Stimulated activated CD4-positive, alpha-beta T cell treated with anti-CD3 and anti-CD28 coated beads, Interleukin-2, amount 100 ng/mL, for 48 hours (primary cell): ENCODE results near the gene B4GALT5.

Source experiments
- DNase-seq, 2 donors: peaks; one replicate each; pipeline ENCODE4 v3.0.0-alpha.2; 2020

B4GALT5 gene

GRCh38 chr20:49602345-49603208 lies 111.1 kb downstream of the B4GALT5 start:
- no peak for DNase-seq

GRCh38 chr20:49601153-49601924 lies 112.3 kb downstream of the B4GALT5 start:
- DNase-seq = no peak

GRCh38 chr20:49599746-49600113 lies 113.9 kb downstream of the B4GALT5 start:
- DNase-seq = no peak

GRCh38 chr20:49597825-49598395 lies 115.8 kb downstream of the B4GALT5 start:
- DNase-seq = no peak

GRCh38 chr20:49595811-49596561 lies 117.7 kb downstream of the B4GALT5 start:
- DNase-seq = peak; percentile 69 to 70

- DNase-seq = no peak
Observed at GRCh38 chr20:49595346-49595745, 118.3 kb downstream of the B4GALT5 start.

GRCh38 chr20:49594931-49595315 lies 118.8 kb downstream of the B4GALT5 start:
- DNase-seq = peak in 1 of 2 donors; percentile 24

GRCh38 chr20:49594143-49594930 lies 119.3 kb downstream of the B4GALT5 start:
- peak; percentile 57 to 60 for DNase-seq

- DNase-seq = peak; percentile 32 to 39
Observed at GRCh38 chr20:49593466-49594142, 120.1 kb downstream of the B4GALT5 start.

- no peak for DNase-seq
Observed at GRCh38 chr20:49592120-49592519, 121.6 kb downstream of the B4GALT5 start.

GRCh38 chr20:49591217-49591865 lies 122.3 kb downstream of the B4GALT5 start:
- no peak for DNase-seq

- DNase-seq = no peak
Observed at GRCh38 chr20:49590163-49591017, 123.3 kb downstream of the B4GALT5 start.

GRCh38 chr20:49589747-49590146 lies 123.9 kb downstream of the B4GALT5 start:
- no peak for DNase-seq

- no peak for DNase-seq
Observed at GRCh38 chr20:49587111-49587570, 126.5 kb downstream of the B4GALT5 start.

- no peak for DNase-seq
Observed at GRCh38 chr20:49585585-49586245, 128.0 kb downstream of the B4GALT5 start.

GRCh38 chr20:49584418-49585382 lies 129.0 kb downstream of the B4GALT5 start:
- no peak for DNase-seq

- no peak for DNase-seq
Observed at GRCh38 chr20:49583669-49584417, 129.8 kb downstream of the B4GALT5 start.
